ENCODE measurements around the gene FAM229B.
"Not testable (repeated sequence)": the region's sequence is repeated elsewhere in the genome, so short reads cannot be mapped to it uniquely, and the experiment has no call there.

The FAM229B gene, protein sequence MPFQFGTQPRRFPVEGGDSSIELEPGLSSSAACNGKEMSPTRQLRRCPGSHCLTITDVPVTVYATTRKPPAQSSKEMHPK

DNA sequence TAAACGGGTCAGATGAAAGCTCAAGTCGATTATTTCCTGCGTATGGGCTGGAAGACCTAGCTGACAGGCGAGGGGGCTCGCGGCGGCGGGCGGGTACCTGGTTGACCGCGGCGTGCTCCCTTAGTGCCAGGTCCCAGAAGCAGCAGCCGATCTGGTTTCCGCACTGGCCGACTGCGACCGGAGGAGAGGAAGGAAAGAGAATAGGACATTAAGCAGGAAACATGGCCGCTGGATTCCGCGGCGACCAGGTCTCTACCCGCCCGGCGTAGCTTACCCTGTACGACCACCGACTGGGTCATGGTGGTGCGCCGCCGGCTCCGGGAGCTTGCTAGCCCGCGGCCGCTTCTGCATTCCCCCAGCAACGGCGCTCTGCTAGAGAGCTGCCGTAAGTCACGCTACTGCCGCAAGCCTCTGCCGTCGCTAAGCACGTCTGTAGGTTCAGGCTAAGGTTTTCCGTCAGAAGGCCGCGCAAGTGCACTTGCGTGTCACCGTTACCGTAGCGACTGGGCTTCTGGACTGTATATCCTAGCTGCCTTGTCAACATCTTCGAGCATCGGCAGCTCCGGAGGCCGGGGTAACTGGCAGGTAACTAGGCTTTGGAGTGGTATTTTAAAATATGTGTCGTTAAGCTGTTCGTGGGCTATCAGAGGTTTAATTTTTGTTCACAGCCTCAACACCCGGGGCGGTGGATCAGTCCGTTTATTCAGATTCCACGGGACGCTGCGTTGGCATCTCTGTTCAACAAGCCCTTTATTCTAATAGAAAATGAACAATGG, at the start of gene FAM229B, which contains the start of gene TUBE1:
Gene FAM229B (plus strand): TSS at position 456 of the 776 bp plus-strand sequence. CDS start 11,693 bp downstream, outside the sequence.
Gene TUBE1 (minus strand): TSS at position 347 of the 776 bp plus-strand sequence. CDS start 48 bp downstream, at position 299.
- DNase-seq (ENCODE audit: low spot score), result peak; percentile 90

DNA sequence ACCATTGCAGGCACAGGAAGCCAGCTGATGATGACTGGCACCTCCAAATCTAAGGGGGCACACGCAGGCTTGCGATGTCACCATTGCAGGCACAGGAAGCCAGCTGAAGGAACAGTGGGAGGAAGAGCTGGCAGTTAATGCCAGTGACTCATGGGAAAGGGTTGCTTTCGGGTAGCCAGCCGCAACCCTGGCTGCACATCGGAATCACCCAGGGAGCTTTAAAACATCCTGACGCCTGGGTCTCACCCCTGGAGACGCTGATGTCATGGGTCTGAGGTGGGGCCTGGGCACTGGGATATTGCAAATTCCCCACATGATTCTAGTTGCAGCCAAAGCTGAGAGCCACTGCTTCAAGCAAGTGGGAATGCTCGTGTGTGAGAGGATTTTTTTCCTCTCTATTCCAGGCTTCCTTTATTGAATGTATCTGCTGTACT, 49.6 kb upstream of the FAM229B start:
- DNase-seq (ENCODE audit: low spot score), result no peak

DNA sequence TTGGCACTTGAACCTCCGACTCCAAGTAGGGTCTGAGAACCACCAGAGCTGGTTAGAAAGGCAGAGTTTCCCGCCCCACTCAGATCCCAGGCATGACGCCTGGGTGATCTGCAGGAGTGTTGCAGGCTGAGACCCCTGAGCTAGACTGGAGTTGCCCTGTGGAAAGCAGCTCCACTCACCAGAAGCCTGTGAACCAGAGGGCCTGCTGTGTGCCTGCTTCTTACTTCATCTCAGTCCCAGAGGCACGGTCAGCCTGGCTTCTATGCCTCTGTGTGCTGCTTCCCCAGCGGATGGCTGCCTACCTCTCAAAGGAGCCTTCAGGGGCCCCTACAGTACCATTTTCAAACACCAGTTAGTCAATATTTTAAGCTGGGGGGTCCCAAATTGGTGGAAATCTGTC, 49.1 kb upstream of the FAM229B start:
- no peak for DNase-seq (ENCODE audit: low spot score)

DNA sequence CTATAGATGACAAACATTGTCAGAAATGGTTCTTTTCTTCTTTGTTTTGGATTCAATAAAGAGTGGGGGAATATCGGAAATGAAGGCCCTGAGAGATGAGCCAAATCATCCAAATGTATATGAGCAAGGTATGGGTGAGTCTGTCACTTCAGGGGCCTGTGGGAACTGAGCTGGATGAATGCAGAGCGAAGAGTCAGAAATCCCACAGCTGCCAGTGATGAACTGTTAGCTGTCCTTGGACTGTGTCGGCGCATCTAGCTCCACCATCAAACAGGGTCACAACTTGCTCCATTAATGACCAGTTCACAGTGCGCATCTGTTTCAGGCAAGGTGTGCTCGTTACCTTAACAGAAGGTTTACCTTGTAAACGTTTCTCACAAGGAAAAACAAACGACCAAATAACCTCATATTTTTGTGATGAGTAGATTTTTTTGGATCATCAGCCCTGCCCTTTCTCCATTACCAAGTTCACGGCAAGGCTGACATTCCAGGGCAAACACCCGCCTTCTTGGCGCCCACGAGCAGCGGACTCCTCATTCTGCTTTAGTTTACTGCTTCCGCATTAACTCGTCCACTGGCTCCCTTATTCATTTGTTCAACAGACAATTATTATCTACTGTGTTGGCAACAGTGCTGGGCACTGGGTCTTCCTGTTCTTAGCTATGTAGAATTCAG, 48.5 kb upstream of the FAM229B start:
- DNase-seq (ENCODE audit: low spot score), result no peak

DNA sequence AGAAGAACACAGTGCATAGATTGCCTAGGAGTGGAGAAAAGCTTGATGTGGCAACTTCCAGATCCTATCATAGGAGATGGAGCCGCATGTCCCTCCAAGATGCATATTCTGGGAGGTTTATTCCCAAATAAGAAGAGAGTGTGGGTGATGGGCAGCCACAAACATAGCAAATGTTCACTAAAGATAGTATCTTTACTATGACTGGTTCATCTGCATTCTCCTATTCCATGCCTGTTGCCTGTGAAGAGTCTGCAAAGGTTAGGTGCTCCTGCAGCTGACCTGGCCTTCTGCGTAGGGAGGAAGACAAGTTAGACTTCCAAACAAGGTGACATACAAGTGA, 48.0 kb upstream of the FAM229B start:
- DNase-seq (ENCODE audit: low spot score), result no peak

DNA sequence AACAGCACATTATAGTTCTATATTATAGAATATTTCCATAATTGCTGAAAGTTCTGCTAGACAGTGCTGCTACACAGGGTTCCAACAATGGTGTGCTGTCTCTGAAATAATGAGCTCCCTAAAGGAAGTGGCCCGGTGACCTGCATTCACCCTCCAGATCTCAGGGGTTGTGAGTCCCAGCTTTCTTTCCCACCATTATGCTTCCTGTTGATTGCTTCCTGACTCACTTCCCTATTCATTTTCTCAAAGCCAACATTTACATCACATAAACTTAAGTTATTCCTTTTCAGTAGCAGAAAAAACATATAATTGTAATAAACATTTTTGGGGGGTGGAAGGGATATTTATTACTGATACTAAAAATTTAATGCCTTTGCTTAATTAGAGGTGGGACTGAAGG, 46.4 kb upstream of the FAM229B start:
- DNase-seq (ENCODE audit: low spot score), result no peak

DNA sequence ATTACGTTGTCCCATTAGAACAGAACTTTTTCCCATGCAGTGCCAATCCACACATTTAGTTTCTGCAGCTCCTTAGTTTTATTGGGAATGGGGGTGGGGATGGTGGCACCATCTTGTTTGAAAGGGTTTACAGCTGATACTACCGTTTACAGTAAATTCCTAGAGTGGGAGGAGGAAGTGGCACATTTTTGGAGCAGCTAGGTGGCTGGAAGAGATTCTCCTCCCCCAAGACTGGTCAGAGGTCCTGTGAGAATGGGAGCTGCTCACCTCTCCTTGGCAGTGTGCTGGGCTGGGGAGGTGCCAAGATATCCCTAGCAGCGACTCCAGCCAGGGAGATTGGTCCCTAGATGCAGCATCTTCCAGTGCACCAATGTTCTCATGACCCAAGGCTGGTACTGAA, 45.9 kb upstream of the FAM229B start:
- no peak for DNase-seq (ENCODE audit: low spot score)

DNA sequence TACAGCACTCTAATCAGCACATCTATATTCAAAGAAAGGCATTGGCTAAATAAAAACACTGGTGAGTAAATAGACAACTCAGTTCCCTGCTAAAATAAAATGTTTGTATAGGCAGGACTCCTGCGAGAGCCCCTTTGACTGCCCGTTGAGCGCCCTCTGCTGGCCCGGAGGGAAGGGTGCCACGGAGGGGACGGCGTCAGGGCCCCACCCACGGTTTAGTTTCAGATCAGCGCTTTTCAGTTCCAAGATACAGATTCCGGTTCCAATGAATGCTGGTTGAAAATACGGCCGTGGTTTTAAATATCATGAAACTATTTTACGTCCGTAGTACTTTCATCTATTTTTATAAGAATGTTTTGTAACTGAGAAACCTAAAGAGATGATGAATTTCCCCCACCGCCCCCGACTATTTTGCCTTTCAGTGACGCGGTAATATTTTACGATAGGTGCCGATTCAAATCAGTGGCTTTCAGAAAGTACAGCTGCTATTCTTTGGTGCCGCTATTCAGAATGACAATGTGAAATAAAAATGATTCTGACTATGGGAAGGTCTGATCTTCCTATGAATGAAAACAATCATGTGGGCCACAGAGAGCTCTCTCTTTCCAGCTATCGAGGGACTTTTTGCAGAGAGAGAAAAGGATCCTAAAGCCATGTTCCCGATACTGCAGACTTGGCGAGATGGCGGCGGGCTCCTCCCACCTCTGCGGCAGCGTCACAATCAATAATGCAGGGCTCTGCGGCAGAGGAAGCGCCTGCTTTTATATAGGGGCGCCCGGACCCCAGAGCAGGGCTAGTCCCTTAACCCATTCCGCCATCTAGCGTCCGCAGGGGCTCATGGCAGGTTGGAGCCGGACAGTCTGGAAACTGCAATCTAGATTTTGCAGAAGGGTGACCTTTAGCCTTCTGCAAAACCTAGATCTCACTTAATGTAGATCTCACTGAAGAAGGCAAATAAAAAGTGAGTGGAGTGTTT, 44.1 kb upstream of the FAM229B start:
- peak; percentile 96 for DNase-seq (ENCODE audit: low spot score)

DNA sequence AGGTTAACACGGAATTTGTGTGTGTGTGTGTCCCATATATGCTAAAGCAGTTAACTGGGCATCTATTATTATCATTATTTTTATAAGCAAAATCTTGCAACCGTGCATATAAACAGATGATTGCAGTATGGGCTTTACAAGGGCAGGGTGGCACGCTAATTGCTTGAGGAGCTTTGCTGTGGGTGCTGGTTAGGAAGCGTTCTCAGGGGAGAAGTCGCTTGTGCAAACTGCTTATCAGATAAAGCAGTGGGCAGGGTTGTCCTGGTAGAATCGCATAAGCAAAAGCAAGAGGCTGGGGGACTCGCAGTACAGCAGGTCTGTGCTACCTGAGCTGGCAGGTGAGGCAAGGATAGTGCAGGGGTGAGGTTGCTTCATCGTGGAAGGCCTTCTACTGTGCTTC, 43.2 kb upstream of the FAM229B start:
- DNase-seq (ENCODE audit: low spot score), result no peak

DNA sequence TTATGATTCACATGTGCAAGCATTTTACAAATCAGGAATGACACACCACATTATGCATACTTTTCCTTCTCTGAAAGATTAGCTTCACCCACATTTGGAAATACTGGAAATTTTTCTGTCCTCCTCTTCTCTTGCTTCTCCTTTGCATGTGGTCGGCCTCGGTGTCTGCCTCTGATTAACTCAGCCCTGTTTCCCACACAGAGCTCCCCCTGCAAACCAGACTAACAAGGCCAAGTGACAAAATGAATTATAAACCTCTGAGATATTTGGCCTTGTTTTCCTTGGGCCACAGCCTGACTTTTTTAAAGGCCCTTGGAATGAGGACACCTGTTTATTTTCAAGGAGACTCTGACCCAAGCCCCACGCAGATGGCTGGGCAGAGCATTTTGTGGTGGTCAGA, 42.5 kb upstream of the FAM229B start:
- DNase-seq (ENCODE audit: low spot score), result no peak

DNA sequence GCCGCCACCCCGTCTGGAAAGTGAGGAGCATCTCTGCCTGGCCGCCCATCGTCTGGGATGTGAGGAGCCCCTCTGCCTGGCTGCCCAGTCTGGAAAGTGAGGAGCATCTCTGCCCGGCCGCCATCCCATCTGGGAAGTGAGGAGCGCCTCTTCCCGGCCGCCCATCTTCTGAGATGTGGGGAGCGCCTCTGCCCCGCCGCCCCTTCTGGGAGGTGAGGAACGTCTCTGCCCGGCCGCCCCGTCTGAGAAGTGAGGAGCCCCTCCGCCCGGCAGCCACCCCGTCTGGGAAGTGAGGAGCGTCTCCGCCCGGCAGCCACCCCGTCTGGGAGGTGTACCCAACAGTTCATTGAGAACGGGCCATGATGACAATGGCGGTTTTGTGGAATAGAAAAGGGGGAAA, 39.9 kb upstream of the FAM229B start:
- DNase-seq (ENCODE audit: low spot score), result not testable (repeated sequence)

DNA sequence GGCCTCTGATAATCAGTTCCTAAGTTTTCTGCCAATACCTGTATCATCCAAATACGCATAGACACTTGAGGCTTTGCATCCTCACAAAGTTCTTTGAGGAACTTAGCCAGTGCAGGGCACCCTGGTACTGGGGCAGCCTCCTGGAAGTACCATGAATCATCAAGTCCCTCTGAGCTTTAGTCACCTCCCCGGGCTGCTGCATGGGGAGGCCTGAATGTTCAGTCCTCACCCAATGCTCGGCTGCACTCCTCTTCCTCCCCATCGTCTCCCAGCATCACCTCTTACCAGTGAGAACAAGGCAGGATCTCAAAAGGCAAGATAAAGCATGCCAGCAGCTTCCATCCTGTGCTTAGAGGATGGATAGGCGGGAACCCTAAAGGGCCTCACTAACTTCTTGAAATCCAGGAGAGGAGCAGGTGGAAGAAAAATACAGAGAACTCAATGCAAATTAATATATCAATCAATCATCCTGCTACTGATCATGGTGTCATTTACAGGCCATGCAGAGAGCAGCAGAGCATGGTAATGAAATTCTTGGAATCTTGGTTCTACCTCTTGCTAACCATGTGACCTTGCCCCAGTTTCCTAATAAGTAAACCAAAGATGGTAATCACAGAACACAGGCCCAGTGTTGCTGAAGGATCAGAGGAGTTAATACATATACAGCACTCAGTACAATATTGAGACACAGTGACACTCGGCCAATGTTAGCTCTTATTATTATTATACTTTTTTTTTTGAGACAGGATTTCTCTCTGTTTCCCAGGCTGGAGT, 38.2 kb upstream of the FAM229B start:
- DNase-seq (ENCODE audit: low spot score), result no peak

DNA sequence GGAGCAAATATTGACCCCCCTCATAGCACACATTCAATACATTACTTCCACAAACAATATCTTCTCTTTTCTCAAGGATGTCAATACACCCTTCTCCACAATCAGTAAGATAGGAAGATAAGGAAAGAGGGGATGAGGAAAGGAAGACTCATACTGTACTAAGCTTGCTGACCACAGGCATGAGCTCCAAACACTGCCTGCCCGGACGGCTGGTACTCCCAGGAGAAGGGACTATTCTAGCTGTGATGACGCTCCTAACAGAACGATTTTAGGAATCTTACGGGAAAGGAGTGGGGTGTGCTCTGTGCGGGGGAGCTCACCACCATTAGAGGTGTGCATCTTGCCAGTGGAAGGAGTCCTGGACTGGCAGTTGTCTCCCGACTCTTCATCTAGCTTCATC, 37.4 kb upstream of the FAM229B start:
- no peak for DNase-seq (ENCODE audit: low spot score)

DNA sequence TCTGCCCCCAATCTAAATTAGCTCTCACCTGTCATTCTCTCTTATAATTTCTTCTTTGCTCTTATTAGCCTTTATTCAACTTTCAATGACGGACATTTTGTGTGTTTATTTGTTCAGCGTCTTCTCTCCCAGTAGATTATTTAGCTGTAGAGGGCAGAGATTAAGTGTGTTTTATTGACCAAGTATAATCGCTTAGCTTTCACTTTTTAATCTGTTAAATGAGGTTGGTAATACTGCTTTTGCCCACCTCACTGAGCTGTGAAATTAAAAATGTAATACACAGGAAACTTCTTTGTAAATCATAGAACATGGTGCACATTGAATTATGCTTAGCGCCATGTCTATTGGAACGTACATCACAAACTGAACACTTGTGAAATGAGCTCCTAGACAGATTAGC, 37.0 kb upstream of the FAM229B start:
- DNase-seq (ENCODE audit: low spot score), result no peak

DNA sequence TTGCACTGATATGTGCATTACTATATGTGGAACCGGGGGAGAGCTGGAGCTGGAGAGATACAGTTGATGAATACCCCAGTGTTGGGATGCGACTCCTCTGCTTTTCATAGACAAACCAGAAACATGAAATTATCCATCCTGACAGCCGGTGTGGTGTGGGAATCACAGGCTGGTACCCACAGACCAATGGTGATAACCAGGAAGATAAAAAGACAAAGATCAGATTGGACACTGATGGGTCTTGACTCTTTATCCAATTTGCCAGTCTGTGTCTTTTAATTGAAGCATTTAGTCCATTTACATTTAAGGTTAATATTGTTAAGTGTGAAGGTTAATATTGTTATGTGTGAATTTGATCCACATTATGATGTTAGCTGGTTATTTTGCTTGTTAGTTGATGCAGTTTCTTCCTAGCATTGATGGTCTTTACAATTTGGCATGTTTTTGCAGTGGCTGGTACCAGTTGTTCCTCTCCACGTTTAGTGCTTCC, 36.1 kb upstream of the FAM229B start:
- DNase-seq (ENCODE audit: low spot score), result not testable (repeated sequence)

DNA sequence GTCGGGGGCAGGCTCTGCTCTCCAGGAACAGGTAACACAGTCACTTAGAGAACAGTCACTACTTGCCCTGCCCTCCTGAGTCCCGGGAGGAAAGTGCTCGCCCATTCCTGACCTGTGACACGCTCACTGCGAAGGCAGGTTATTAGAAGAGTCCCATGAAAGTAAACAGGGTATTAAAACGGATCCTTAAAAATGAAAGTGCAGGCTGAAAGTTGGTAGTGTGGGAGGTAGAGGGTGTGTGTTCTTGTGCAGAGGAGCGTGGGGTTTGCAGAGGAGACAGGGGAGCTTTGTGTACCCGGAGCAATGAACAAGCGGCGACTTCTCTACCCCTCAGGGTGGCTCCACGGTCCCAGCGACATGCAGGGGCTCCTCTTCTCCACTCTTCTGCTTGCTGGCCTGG, 33.4 kb upstream of the FAM229B start, which contains the start of gene CCN6:
Gene CCN6 (plus strand): TSS at position 104 of the 400 bp plus-strand sequence. CDS start 254 bp downstream, at position 358.
- no peak for DNase-seq (ENCODE audit: low spot score)

DNA sequence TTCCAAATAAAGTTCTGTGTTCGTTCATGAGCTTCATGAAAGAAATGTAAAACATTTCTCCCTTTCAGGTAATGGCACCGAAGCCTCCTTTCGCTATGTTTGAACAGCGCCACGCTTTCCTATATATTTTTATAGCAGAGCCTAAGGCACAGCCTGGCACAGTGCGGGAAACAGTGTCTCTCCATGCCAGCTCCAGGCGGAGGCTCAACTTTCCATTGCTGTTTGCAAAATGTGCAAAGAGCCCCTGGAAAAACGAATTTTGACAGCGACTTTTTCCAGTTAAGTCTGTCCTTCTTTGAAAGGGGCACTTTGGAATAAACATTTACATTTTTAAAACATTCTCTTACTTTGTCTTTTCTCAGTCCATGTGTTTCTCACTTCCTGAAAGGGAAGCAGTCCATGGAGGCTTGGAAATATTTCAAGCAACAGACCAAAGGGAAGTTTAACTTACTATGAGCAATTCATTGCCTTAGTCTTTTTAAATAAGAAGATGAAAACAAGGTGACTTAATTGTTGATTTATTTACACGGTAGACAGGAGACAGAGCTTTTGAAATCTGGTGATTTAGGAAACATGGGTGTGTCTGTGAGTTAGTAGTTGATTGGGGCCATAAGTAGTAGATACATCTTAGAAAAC, 32.7 kb upstream of the FAM229B start:
- DNase-seq (ENCODE audit: low spot score), result no peak

DNA sequence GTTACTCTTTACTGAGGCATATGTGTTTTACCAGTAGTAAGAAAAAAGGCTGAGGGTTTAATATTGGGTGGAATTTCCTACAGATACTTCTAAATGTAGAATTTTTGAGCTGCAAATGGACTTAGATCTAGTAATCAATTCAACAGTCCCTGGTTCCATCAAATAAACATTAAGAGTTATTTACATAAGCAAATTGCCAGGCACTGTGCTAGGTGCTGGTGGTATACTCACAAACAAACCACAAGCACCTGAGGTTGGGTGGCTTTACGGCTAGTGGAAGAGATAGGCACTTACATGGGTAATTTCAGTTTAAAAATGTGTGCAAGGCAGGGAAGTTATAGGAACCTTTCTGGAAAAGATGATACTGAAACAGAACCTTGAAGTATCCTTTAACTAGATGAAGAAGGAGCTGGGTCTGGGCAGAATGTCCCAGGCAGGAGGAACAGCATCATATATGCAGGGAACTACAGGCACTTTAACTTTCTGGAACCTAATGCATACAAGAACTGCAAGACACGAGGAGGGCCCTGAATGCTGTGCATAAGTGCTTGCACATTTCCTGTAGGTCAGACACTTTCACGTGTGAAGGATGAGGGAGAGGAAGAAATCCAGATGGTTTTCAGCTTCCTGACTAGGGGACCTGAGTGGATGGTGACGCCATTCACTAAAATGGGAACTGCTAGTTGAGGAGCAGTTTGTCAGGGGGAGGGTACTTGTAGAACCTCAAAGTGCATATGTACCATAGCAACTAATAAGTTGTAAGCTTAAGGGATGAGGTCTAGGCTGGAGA, 29.0 kb upstream of the FAM229B start:
- no peak for DNase-seq (ENCODE audit: low spot score)

DNA sequence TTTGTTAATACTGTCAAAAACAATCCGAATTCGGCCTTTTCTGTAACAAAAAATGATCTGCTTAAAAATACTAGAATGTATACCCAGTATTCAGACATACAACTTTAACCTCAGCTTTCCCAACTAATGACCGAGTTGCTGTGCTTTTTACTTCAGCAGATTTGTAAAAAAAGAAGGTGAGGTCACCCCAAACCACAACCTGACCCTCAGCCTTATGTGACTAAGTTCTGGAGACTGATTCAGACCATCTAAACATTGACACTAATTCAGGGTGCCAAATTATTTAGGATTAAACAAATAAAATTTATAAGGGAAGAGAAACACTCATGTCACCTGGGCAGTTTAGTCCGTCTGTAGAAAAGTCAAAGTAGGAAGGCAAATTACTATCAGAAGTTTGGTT, 25.8 kb upstream of the FAM229B start:
- no peak for DNase-seq (ENCODE audit: low spot score)

DNA sequence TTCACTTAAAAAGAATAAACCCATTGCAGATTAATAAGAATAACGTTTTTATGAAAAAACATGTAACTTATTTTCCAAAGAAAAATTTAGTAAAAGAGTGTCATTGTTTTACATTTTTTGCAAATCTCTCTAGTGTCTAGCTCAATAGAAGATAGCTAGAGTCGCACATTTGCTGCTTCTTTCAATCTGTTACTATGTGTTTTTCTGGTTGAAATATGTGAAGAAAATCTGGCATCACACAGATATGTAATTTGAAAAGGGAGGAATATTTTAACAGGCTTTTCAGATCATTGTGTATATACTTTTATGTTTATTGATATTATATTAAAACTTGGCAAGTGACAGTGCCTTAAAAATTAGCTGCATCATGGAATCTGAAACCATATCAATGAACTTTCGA, 24.4 kb upstream of the FAM229B start:
- no peak for DNase-seq (ENCODE audit: low spot score)
